Peyer's patch (tissue), 4 donors: ENCODE data around the gene CTSZ. TPM values are rescaled to one million over a fixed set of nuclear protein-coding genes. Genes with fewer than 3 reads are reported as not detected.

Experiments used
- DNase-seq, 3 donors: peaks; one replicate each; pipeline ENCODE4 v3.0.0-alpha.2; 2017 to 2019
- H3K27ac ChIP-seq, 4 donors: fragments of 200-600 bp; sonication (generic); one replicate each; pipeline ENCODE4 v1.5.1; 2016 to 2019
- H3K27me3 ChIP-seq, 2 donors: fragments of 200-600 bp; sonication (generic); one replicate each; pipeline ENCODE4 v1.5.1; 2019
- H3K36me3 ChIP-seq, 3 donors: fragments of 200-600 bp; sonication (generic); one replicate each; pipeline ENCODE4 v1.5.1; 2016 to 2019
- H3K4me1 ChIP-seq, 4 donors: fragments of 200-600 bp; sonication (generic); one replicate each; pipeline ENCODE4 v1.5.1; 2016 to 2019
- H3K4me3 ChIP-seq, 4 donors: fragments of 200-600 bp; sonication (generic); 1 replicate in 3 of 4; 2 replicates in 1 of 4; pipeline ENCODE4 v1.5.1; 2016 to 2019; ENCODE audit warnings: mild to moderate bottlenecking in 1 of 4
- H3K9me3 ChIP-seq, 4 donors: fragments of 200-600 bp; sonication (generic); one replicate each; pipeline ENCODE4 v1.5.1; 2016 to 2019; ENCODE audit warnings: mild to moderate bottlenecking in 1 of 4
- CTCF ChIP-seq, 6 experiments: fragments of 450-650 bp in 4 of 6; fragments of 200-600 bp in 2 of 6; sonication (generic) in 1 of 6; IDR thresholded peaks; one replicate each; pipeline ENCODE4 v1.5.1; 2017 to 2019; ENCODE audit warnings: antibody characterized with exemption in 6 of 6, mild to moderate bottlenecking in 3 of 6, moderate library complexity in 1 of 6
- POLR2A ChIP-seq, 2 donors: fragments of 450-650 bp; IDR thresholded peaks; one replicate each; pipeline ENCODE4 v1.5.1; 2017; ENCODE audit warnings: antibody characterized with exemption in 2 of 2, mild to moderate bottlenecking in 2 of 2, moderate library complexity in 2 of 2
- total RNA-seq, 4 donors: library from RNA; depleted of rRNA; stranded (reverse); fragments of >200 nt; gene quantifications; one replicate each; pipeline ENCODE4 v1.1.0, GENCODE V29; 2016

CTSZ gene
- total RNA-seq, 4 donors from 2014 or later = 78.4 to 310 (median 274) TPM

- DNase-seq = no peak
- H3K4me1 ChIP-seq = peaks cover 0 to 34% (median 11%) of the 10 kb centered on the region in 4 donors
- no peak overlapping the region for H3K4me3 ChIP-seq
- H3K36me3 ChIP-seq = peaks cover 0 to 75% (median 0%) of the 10 kb centered on the region in 3 donors
- H3K27me3 ChIP-seq = no peaks in the 10 kb centered on the region
- H3K9me3 ChIP-seq = no peaks in the 10 kb centered on the region
- no peak for TF ChIP-seq POLR2A (IDR thresholded peaks at IDR 0.05)
- no peak overlapping the region for H3K27ac ChIP-seq
Measured at GRCh38 chr20:59026904-59027740, 20.1 kb upstream of the CTSZ start.

GRCh38 chr20:59025511-59025910 lies 18.5 kb upstream of the CTSZ start:
- H3K4me3 ChIP-seq = no peak overlapping the region

GRCh38 chr20:59025086-59025485 lies 18.0 kb upstream of the CTSZ start:
- Histone ChIP-seq H3K27ac (no peak overlapping the region), H3K27me3 (no peaks in the 10 kb centered on the region), H3K9me3 (no peaks in the 10 kb centered on the region), H3K36me3 (peaks cover 0 to 73% (median 0%) of the 10 kb centered on the region in 3 donors), H3K4me3 (no peak overlapping the region), H3K4me1 (peaks cover 0 to 19% (median 7%) of the 10 kb centered on the region in 4 donors)
- TF ChIP-seq POLR2A (IDR thresholded peaks at IDR 0.05) (no peak), CTCF (IDR thresholded peaks at IDR 0.05) (no peak)
- no peak for DNase-seq

More at GRCh38 chr20:59025511-59025910, 18.5 kb upstream of the CTSZ start:
- TF ChIP-seq POLR2A (IDR thresholded peaks at IDR 0.05) (no peak), CTCF (IDR thresholded peaks at IDR 0.05) (no peak)
- H3K9me3 ChIP-seq = no peaks in the 10 kb centered on the region
- no peaks in the 10 kb centered on the region for H3K27me3 ChIP-seq
- H3K36me3 ChIP-seq = peaks cover 0 to 75% (median 0%) of the 10 kb centered on the region in 3 donors
- DNase-seq = no peak
- no peak overlapping the region for H3K27ac ChIP-seq
- H3K4me1 ChIP-seq = peaks cover 0 to 23% (median 9%) of the 10 kb centered on the region in 4 donors

- H3K36me3 ChIP-seq = peaks cover 0 to 63% (median 0%) of the 10 kb centered on the region in 3 donors
- peak in 1 of 3 donors; percentile 40 for DNase-seq
- H3K4me1 ChIP-seq = peaks cover 0 to 10% (median 2%) of the 10 kb centered on the region in 4 donors
- no peak overlapping the region for H3K27ac ChIP-seq
- TF ChIP-seq POLR2A (IDR thresholded peaks at IDR 0.05) = no peak
- no peak for TF ChIP-seq CTCF (IDR thresholded peaks at IDR 0.05)
- no peaks in the 10 kb centered on the region for H3K27me3 ChIP-seq
- H3K4me3 ChIP-seq = no peak overlapping the region
- H3K9me3 ChIP-seq = no peaks in the 10 kb centered on the region
Measured at GRCh38 chr20:59024111-59024530, 17.1 kb upstream of the CTSZ start.

- H3K27me3 ChIP-seq = no peaks in the 10 kb centered on the region
- H3K4me3 ChIP-seq = no peak overlapping the region
- H3K4me1 ChIP-seq = peaks cover 0 to 5% (median under 1%) of the 10 kb centered on the region in 4 donors
- peaks cover 0 to 58% (median 0%) of the 10 kb centered on the region in 3 donors for H3K36me3 ChIP-seq
- no peaks in the 10 kb centered on the region for H3K9me3 ChIP-seq
- no peak overlapping the region for H3K27ac ChIP-seq
- TF ChIP-seq POLR2A (IDR thresholded peaks at IDR 0.05) (no peak), CTCF (IDR thresholded peaks at IDR 0.05) (no peak)
- DNase-seq = no peak
Measured at GRCh38 chr20:59023616-59024015, 16.6 kb upstream of the CTSZ start.

GRCh38 chr20:59022754-59023153 lies 15.7 kb upstream of the CTSZ start:
- H3K27me3 ChIP-seq = no peaks in the 10 kb centered on the region
- H3K27ac ChIP-seq = no peak overlapping the region
- peaks cover 0 to 53% (median 0%) of the 10 kb centered on the region in 3 donors for H3K36me3 ChIP-seq
- H3K9me3 ChIP-seq = no peaks in the 10 kb centered on the region
- no peaks in the 10 kb centered on the region for H3K4me1 ChIP-seq
- DNase-seq = no peak
- TF ChIP-seq POLR2A (IDR thresholded peaks at IDR 0.05) (no peak), CTCF (IDR thresholded peaks at IDR 0.05) (no peak)
- no peak overlapping the region for H3K4me3 ChIP-seq
